Retinal pigment epithelial cell (primary cell): ENCODE data around the gene DNASE1.

Experiments used
- DNase-seq: peaks from one replicate; pipeline ENCODE4 v3.0.0-alpha.2; 2010; ENCODE audit warnings: low read depth
- H3K4me3 ChIP-seq: 2 replicates; pipeline ENCODE4 v1.5.1; 2011; ENCODE audit warnings: mild to moderate bottlenecking, low read length, control low read depth, moderate library complexity
- CTCF ChIP-seq: conservative IDR thresholded peaks from 2 replicates; pipeline ENCODE4 v1.5.1; 2011; ENCODE audit warnings: low read depth, low read length, control low read depth, inconsistent platforms

DNASE1 gene

GRCh38 chr16:3669082-3669481 is 14.6 kb downstream of the DNASE1 start:
- H3K4me3 ChIP-seq, result no peak overlapping the region
- no peak for TF ChIP-seq CTCF
- no peak for DNase-seq

GRCh38 chr16:3670711-3671110 is 16.2 kb downstream of the DNASE1 start:
- H3K4me3 ChIP-seq, result no peak overlapping the region
- no peak for DNase-seq
- TF ChIP-seq CTCF, result no peak

GRCh38 chr16:3671424-3671823 is 16.9 kb downstream of the DNASE1 start:
- TF ChIP-seq CTCF, result no peak
- no peak for DNase-seq
- no peak overlapping the region for H3K4me3 ChIP-seq

- no peak for DNase-seq
- no peak overlapping the region for H3K4me3 ChIP-seq
- TF ChIP-seq CTCF, result no peak
Observed at GRCh38 chr16:3672571-3673041, 18.1 kb downstream of the DNASE1 start.

- DNase-seq, result no peak
- H3K4me3 ChIP-seq, result no peak overlapping the region
- no peak for TF ChIP-seq CTCF
Observed at GRCh38 chr16:3673201-3673600, 18.7 kb downstream of the DNASE1 start.

GRCh38 chr16:3673676-3674377 is 19.3 kb downstream of the DNASE1 start:
- TF ChIP-seq CTCF, result no peak
- no peak overlapping the region for H3K4me3 ChIP-seq
- no peak for DNase-seq
